ENCODE measurements around the gene MYO1F.
"Not testable (repeated sequence)": the region's sequence is repeated elsewhere in the genome, so short reads cannot be mapped to it uniquely, and the experiment has no call there.

Gene MYO1F

DNA sequence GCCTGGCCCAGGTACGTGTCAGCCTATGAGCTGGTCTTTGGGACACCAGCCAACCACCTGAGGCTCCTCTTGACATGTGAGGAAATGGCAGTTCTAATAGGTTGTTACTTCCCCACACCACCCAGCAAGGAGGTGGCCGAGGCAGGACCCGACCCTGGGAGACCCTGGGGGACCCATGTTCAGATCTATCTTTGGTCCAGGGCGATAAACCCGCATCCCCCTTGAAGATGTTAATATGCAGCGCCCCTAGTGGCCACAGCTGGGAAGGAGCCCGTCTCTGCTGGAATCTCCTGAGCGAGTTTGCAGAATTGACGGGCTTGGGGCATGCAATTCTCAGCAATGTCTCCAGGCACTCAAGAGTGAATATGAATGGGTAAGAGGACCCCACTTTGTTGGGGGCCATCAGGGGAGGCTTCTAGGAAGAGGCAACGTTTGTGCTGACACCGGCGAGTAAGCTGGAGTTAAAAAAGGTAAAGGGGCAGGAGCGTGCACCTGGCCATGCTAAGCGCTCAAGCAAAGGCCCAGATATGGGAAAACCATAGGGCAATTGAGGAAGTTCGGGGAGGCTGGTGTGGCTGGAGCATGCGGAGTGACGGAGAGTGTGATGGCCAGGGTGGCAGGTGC lies 1.5 kb upstream of the MYO1F start:
- no peak overlapping the region for H3K4me3 ChIP-seq (ENCODE audit: low read depth, low read length)
- peak; percentile 40 for DNase-seq (ENCODE audit: low read depth)
- TF ChIP-seq, protein P1, sequence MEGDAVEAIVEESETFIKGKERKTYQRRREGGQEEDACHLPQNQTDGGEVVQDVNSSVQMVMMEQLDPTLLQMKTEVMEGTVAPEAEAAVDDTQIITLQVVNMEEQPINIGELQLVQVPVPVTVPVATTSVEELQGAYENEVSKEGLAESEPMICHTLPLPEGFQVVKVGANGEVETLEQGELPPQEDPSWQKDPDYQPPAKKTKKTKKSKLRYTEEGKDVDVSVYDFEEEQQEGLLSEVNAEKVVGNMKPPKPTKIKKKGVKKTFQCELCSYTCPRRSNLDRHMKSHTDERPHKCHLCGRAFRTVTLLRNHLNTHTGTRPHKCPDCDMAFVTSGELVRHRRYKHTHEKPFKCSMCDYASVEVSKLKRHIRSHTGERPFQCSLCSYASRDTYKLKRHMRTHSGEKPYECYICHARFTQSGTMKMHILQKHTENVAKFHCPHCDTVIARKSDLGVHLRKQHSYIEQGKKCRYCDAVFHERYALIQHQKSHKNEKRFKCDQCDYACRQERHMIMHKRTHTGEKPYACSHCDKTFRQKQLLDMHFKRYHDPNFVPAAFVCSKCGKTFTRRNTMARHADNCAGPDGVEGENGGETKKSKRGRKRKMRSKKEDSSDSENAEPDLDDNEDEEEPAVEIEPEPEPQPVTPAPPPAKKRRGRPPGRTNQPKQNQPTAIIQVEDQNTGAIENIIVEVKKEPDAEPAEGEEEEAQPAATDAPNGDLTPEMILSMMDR (IDR thresholded peaks at IDR 0.05; ENCODE audit: low read depth, low read length, missing control alignments): peak; percentile 92
- in situ Hi-C loops (cut with HindIII; ENCODE audit: low sequenced_read_pairs): no loop called here

DNA sequence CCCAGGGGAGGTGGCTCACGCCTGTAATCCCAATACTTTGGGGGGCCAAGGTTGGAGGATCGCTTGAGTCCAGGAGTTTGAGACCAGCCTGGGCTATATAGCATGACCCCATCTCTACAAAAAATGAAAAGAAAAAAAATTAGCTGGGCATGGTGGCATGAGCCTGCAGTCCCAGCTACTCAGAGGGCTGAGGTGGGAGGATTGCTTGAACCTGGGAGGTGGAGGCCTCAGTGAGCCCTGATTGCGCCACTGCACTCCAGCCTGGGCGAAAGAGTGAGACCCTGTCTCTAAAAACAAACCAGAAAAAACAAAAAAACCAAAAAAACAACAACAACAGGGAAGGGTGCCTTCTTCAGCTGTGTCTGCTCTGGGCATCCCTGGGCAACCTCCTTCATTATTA lies 499 bp upstream of the MYO1F start:
- in situ Hi-C loops (cut with HindIII; ENCODE audit: low sequenced_read_pairs): no loop called here
- TF ChIP-seq, protein P1 (IDR thresholded peaks at IDR 0.05; ENCODE audit: low read depth, low read length, missing control alignments): no peak
- no peak for DNase-seq (ENCODE audit: low read depth)
- no peak overlapping the region for H3K4me3 ChIP-seq (ENCODE audit: low read depth, low read length)

DNA sequence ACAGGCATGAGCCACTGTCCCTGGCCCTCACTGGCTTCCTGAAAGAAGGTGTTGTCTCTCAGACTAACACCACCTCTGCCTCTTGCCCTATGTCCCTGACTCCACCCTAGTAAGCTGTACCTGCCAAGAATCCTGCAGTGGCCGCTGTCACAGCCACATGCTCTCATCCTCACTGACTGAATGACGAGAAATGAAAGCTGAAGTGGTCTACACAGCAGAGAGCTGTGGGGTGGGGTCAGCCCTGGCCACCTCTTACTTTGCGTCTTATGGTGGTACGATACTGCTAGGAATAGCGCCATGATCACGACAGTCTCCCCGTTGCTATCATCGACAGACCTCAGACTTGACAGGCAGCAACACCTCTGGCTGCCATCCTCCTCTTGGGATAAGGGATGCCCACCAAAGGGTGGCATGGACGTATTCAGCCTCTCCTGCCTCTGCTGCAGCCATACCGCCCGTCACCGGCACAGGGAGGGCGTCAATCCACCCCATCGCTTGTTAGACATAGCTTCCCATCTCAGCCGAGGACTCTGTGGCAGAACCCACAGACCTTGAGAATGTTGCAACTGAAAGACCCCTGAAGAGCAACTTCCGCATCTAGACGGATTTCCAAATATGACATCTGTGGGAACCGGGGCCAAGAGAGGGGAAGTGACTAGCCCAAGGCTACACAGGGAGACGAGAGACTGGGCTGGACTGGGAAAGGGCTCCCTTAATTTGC lies 809 bp downstream of the MYO1F start:
- no peak overlapping the region for H3K4me3 ChIP-seq (ENCODE audit: low read depth, low read length)
- no peak for DNase-seq (ENCODE audit: low read depth)
- TF ChIP-seq, protein P1 (IDR thresholded peaks at IDR 0.05; ENCODE audit: low read depth, low read length, missing control alignments): no peak
- in situ Hi-C loops (cut with HindIII; ENCODE audit: low sequenced_read_pairs): no loop called here

DNA sequence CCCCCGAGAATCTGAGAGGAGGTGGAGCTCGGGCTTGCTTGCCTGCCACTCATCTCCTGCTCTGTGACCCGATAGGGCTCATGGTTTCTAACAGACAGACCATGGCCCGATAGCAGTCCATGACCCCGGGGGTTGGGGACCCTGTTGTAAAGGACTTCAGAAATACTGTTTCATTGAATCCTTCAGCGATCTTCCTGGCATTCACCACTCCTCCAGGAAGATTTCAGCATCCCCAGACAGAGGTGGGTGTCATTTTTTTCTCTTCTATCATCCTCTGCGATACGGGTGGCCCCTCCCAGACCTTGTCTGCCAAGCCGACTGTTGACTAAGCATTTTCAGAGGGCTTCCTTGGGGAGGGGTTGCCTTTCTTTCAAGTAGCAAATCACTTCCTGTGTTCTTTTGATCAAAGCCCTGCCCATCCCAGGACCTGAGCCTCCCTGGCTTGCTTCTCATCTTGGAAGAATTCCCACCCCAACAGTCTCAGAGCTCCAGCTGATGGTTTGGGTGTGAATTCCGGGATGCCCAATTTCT lies 1.7 kb downstream of the MYO1F start:
- no peak overlapping the region for H3K4me3 ChIP-seq (ENCODE audit: low read depth, low read length)
- in situ Hi-C loops (cut with HindIII; ENCODE audit: low sequenced_read_pairs): no loop called here
- DNase-seq (ENCODE audit: low read depth): no peak
- TF ChIP-seq, protein P1 (IDR thresholded peaks at IDR 0.05; ENCODE audit: low read depth, low read length, missing control alignments): no peak

DNA sequence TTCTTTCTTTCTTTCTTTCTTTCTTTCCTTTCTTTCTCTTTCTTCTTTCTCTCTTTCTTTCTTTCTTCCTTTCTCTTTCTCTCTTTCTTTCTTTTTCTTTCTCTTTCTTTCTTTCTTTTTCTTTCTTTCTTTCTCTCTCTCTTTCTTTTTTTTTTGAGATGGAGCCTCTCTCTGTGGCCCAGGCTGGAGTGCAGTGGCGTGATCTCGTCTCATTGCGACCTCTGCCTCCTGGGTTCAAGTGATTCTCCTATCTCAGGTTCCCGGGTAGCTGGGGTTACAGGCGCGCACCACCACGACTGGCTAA lies 2.7 kb downstream of the MYO1F start:
- DNase-seq (ENCODE audit: low read depth); in situ Hi-C loops (cut with HindIII; ENCODE audit: low sequenced_read_pairs); H3K4me3 ChIP-seq (ENCODE audit: low read depth, low read length): not testable (repeated sequence)

DNA sequence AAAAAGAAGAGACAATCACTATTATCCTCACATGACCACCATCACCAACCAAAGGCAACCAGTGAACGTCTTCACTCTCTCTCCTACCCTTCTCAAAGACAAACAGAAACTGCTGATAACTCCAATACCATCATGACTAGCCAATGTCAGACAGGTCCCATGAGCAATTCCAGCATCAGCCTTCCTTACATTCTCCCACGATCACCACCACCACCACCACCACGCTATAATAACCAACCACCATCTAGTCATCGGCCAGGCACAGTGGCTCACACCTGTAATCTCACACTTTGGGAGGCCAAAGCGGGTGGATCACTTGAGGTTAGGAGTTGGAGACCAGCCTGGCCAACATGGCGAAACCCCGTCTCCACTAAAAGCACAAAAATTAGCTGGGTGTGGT lies 3.9 kb downstream of the MYO1F start:
- in situ Hi-C loops (cut with HindIII; ENCODE audit: low sequenced_read_pairs): no loop called here
- H3K4me3 ChIP-seq (ENCODE audit: low read depth, low read length): no peak overlapping the region

DNA sequence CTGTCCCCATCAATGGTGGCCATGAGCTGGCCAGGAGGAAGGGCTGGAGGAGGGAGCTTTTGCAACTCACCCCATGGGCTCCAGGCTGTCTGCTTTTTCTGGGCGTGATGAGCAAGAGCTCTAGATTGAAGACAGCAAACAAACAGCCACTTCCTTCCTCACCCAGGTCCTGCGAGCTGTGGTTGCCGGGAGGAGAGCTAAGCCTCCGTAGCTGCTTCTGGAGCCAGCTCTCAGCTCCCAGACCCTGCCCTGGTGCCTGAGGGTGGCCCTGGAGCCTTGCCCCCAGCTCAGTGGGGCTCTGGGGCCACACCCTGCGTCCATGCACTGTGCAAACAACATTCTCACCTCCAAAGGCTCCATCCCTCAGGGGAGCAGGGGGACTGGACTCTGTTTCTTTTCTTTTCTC lies 6.2 kb downstream of the MYO1F start:
- TF ChIP-seq, protein P1 (IDR thresholded peaks at IDR 0.05; ENCODE audit: low read depth, low read length, missing control alignments): no peak
- in situ Hi-C loops (cut with HindIII; ENCODE audit: low sequenced_read_pairs): no loop called here
- no peak for DNase-seq (ENCODE audit: low read depth)
- no peak overlapping the region for H3K4me3 ChIP-seq (ENCODE audit: low read depth, low read length)

More for the DNA sequence above, 3.9 kb downstream of the MYO1F start:
- no peak for DNase-seq (ENCODE audit: low read depth)
- TF ChIP-seq, protein P1 (IDR thresholded peaks at IDR 0.05; ENCODE audit: low read depth, low read length, missing control alignments): no peak
